HG02938 (cell line): ENCODE measurements around the gene PHGDH.

ENCODE experiments used
- ATAC-seq: cut with Tn5 transposase; IDR thresholded peaks from one replicate; pipeline ENCODE4 v1.9.1; 2021; ENCODE audit warnings: mild to moderate bottlenecking, moderate library complexity; ENCODE audit not compliant: unreplicated experiment

The PHGDH gene

GRCh38 chr1:119752592-119752991 is 40.9 kb downstream of the PHGDH start:
- no peak for ATAC-seq

- no peak for ATAC-seq
These were observed 46.9 kb downstream of the PHGDH start for GRCh38 chr1:119758584-119758983.

- no peak for ATAC-seq
These were observed 50.7 kb downstream of the PHGDH start for GRCh38 chr1:119762409-119762808.

GRCh38 chr1:119762953-119763352 is 51.2 kb downstream of the PHGDH start:
- ATAC-seq, result no peak

GRCh38 chr1:119764220-119764619 is 52.5 kb downstream of the PHGDH start:
- no peak for ATAC-seq

GRCh38 chr1:119766374-119766794 is 54.6 kb downstream of the PHGDH start:
- ATAC-seq, result no peak

- ATAC-seq, result no peak
These were observed 55.8 kb downstream of the PHGDH start for GRCh38 chr1:119767486-119767885.

GRCh38 chr1:119768778-119769177 is 57.0 kb downstream of the PHGDH start, which contains the start of gene HMGCS2:
TSS of gene HMGCS2 (minus strand) at chr1:119768905. CDS start at chr1:119768844, 61 bp downstream.
- no peak for ATAC-seq

- ATAC-seq, result no peak
These were observed 59.3 kb downstream of the PHGDH start for GRCh38 chr1:119771016-119771415.

- ATAC-seq, result no peak
These were observed 60.0 kb downstream of the PHGDH start for GRCh38 chr1:119771770-119772169.

- no peak for ATAC-seq
These were observed 60.6 kb downstream of the PHGDH start for GRCh38 chr1:119772298-119772697.

- no peak for ATAC-seq
These were observed 62.0 kb downstream of the PHGDH start for GRCh38 chr1:119773711-119774241.

- no peak for ATAC-seq
These were observed 63.2 kb downstream of the PHGDH start for GRCh38 chr1:119774746-119775490.

- no peak for ATAC-seq
These were observed 66.6 kb downstream of the PHGDH start for GRCh38 chr1:119778359-119778758.

- ATAC-seq, result no peak
These were observed 67.3 kb downstream of the PHGDH start for GRCh38 chr1:119778886-119779560.

GRCh38 chr1:119779869-119780356 is 68.2 kb downstream of the PHGDH start:
- ATAC-seq, result no peak

- ATAC-seq, result no peak
These were observed 69.9 kb downstream of the PHGDH start for GRCh38 chr1:119781434-119782210.

GRCh38 chr1:119782631-119783325 is 71.0 kb downstream of the PHGDH start:
- no peak for ATAC-seq

- ATAC-seq, result no peak
These were observed 71.8 kb downstream of the PHGDH start for GRCh38 chr1:119783354-119784185.
